Fibroblast of the aortic adventitia (primary cell): ENCODE data around the gene SH3BP1. TPM values are rescaled to one million over a fixed set of nuclear protein-coding genes. Genes with fewer than 3 reads are reported as not detected.
"Not testable (repeated sequence)": the region's sequence is repeated elsewhere in the genome, so short reads cannot be mapped to it uniquely, and the experiment has no call there.

ENCODE experiments used
- DNase-seq: peaks from one replicate; pipeline ENCODE4 v3.0.0-alpha.2; 2010; ENCODE audit warnings: low read depth
- H3K4me3 ChIP-seq: 2 replicates; pipeline ENCODE4 v1.5.1; 2011; ENCODE audit warnings: low read depth, mild to moderate bottlenecking, control low read depth, low read length, moderate library complexity
- total RNA-seq: library from RNA; depleted of rRNA; stranded (reverse); fragments of >200 nt; gene quantifications from 2 replicates; pipeline ENCODE4 v1.2.3, GENCODE V29; 2012; ENCODE audit warnings: low replicate concordance
- TF ChIP-seq, protein P1 (sequence below): IDR thresholded peaks from 2 replicates; pipeline ENCODE4 v1.5.1; 2011; ENCODE audit warnings: mild to moderate bottlenecking, low read length, control low read depth, inconsistent platforms; ENCODE audit not compliant: insufficient read depth

Gene SH3BP1
- total RNA-seq, 1 donor, result 4.6 TPM

DNA sequence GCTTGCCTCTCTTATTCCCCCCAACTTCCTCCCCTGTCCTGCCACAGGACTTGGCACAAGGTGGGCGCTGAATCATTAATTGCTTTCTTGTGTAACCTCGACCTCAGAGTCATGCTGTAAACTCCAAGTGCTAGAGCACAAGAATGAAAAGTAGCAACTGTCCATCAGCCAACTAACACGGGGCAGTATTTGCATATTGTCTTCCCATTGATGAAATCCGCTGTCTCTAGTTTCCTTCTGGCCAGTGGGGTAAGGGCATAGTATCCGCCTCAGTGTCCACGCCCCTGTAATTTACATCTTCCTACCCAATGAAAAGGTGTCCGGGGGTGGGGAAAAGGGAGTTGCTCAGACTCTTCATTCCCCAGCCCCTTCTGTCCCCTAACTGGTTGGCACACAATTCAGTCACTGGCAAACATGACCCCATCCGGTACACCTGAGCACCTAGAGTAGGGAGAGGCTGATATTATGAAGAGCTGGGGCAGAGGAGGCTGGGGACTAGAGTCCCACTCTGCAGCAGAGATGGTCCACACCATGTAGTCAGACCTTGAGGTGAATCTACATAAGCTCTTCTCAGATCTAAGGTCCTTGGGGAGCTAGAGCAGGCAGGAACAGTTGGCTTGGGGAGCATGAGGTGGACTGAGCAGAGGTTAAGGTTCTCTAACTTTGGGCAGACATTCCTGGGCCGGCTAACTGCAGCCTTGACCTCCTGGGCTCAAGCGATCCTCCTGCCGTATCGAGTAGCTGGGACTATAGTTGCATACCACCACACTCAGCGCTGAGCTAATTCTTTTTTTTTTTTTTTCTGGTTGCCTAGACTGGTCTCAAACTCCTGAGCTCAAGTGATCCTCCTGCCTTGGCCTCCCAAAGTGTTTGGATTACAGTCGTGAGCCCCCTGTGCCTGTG, 37.7 kb upstream of the SH3BP1 start:
- TF ChIP-seq, protein P1, sequence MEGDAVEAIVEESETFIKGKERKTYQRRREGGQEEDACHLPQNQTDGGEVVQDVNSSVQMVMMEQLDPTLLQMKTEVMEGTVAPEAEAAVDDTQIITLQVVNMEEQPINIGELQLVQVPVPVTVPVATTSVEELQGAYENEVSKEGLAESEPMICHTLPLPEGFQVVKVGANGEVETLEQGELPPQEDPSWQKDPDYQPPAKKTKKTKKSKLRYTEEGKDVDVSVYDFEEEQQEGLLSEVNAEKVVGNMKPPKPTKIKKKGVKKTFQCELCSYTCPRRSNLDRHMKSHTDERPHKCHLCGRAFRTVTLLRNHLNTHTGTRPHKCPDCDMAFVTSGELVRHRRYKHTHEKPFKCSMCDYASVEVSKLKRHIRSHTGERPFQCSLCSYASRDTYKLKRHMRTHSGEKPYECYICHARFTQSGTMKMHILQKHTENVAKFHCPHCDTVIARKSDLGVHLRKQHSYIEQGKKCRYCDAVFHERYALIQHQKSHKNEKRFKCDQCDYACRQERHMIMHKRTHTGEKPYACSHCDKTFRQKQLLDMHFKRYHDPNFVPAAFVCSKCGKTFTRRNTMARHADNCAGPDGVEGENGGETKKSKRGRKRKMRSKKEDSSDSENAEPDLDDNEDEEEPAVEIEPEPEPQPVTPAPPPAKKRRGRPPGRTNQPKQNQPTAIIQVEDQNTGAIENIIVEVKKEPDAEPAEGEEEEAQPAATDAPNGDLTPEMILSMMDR, result no peak
- no peak overlapping the region for H3K4me3 ChIP-seq
- DNase-seq, result peak; percentile 33

DNA sequence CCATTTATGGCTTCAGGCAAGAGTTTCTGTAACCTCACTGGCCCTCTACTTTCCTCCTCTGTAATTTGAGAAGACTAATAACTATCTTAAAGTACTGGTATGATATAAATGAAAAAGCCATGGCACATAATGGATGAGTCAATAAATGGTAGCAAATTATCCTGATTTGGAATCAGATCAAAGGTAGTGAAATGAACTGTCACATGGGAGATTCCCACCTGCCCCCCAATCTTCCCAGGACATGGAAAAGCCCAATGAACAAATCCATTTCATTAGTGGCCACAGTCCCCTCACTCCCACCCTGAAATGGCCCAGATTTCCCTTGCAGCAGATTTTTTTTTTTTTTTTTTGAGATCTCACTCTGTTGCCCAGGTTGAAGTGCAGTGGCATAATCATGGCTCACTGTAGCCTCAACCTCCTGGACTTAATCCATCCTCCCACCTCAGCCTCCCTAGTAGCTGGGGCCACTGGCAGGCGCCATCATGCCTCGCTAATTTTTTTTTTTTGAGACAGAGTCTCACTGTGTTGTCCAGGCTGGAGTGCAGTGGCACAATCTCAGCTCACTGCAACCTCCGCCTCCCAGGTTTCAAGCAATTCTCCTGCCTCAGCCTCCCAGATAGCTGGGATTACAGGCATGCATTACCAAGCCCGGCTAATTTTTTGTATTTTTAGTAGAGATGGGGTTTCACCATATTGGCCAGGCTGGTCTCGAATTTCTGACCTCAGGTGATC, 36.8 kb upstream of the SH3BP1 start:
- not testable (repeated sequence) for DNase-seq, H3K4me3 ChIP-seq

DNA sequence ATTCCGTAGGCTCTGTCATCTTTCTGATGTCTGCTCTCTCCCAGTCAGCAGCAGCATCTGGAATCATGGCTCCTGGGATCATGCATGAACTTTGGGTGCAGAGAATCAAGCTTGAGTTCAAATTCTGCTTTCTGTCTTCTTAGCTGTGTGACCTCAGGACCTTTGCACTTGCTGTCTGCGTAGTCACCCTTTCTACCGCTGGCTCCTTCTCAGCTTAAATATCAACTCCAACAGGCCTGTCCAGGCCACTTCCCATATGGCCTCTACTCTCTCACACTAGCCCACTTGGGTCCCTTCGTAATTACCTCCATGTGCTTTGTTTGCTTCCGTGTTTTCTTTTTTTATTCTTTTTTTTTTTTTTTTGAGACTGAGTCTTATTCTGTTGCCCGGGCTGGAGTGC, 35.4 kb upstream of the SH3BP1 start:
- TF ChIP-seq, protein P1, result no peak
- no peak for DNase-seq
- H3K4me3 ChIP-seq, result no peak overlapping the region

DNA sequence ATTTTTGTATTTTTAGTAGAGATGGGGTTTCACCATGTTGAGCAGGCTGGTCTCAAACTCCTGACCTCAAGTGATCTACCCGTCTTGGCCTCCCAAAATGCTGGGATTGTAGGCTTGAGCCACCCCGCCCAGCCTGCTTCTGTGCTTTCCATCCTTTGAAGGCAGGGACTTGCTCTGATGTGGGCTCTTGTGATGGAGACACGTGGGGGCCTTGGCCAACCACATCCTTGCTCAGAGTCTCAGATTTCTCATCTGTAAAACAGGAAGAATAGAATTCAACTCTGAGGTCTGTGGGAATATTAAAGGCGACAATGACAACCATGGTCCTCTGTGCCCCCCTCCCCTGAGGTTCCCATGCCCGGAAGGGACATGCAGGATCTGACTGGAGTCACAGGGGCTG, 34.6 kb upstream of the SH3BP1 start:
- H3K4me3 ChIP-seq, result no peak overlapping the region
- no peak for DNase-seq
- TF ChIP-seq, protein P1, result no peak

DNA sequence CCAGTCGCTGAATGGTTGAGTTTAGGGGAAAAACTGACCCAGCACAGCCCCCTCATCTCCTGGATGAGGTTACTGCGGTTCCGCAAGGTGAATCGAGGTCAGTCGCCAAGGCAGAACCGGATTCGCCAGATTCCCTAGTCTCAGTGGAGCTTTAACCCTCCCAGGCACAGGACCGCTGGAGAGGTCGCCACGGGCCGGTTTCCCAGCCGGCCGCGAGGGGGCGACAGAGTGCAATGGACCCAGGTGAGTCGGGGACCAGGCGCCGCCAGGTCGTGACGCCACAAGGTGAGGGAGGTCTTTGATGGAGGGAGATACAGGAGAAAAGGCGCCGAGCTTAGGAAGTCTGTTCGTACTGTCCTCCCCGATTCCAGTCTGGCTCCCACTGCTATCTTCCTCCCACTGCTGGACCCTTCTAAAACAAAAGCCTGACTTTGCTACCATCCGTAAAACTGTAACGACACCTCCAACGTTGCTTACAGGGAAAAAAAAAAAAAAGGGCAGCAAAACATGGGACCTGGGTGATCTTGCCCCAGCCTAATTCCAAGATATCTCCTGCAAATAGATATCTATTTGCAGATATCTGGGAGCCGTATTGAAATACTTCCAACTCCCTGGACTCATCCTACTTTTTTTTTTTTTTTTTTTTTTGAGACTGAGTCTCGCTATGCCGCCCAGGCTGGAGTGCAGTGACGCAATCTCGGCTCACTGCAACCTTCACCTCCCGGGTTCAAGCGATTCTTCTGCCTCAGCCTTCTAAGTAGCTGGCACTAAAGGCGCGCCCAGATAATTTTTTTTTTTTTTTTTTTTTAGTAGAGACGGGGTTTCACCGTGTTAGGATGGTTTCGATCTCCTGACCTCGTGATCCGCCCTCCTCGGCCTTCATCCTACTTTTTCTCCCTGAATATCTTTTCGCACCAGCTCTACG, 32.2 kb upstream of the SH3BP1 start:
- DNase-seq, result peak; percentile 47
- TF ChIP-seq, protein P1, result peak; percentile 98
- H3K4me3 ChIP-seq, result peak overlapping the region; percentile 51

DNA sequence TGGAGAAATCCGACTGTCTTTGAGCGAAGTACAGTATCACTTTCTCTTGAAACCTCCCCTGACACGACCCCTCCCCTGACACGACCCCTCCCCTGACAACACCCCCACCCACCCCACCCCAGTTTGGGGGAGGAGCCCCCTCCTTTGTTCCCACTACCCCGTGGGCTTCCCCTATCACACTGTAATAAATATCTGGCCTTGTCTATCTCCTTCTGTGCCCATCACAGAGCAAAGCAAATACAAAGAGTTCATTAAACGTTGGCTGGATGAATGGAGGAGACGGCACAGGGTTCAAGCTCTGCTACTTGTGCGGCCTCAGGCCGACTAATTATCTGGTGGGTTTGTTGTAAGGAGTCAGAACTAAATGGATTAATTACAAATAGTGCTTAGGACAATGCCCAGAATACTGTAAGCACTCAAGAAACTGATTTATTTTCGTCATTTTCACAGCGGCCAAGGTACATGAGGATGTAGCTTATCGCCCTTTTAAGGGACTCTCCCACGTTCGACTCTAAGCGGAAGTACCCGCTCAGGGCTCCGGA, 31.5 kb upstream of the SH3BP1 start:
- DNase-seq, result no peak
- peak overlapping the region; percentile 85 for H3K4me3 ChIP-seq
- TF ChIP-seq, protein P1, result no peak
